ENCODE measurements around the gene TSPYL4.
A peak's percentile ranks its signal among the peaks of the same experiment; 100 is the strongest.

Gene TSPYL4

GRCh38 chr6:116277124-116277523 is 23.2 kb upstream of the TSPYL4 start:
- no peak for DNase-seq (ENCODE audit: low read depth)
- H3K4me3 ChIP-seq (ENCODE audit: control insufficient read depth, low read depth, low read length): peak overlapping the region; percentile 91
- TF ChIP-seq CTCF (IDR thresholded peaks at IDR 0.05; ENCODE audit: control insufficient read depth, insufficient read depth, low read depth, low read length, missing control alignments): no peak

GRCh38 chr6:116271149-116271708 is 17.4 kb upstream of the TSPYL4 start:
- H3K4me3 ChIP-seq (ENCODE audit: control insufficient read depth, low read depth, low read length): no peak overlapping the region
- TF ChIP-seq CTCF (IDR thresholded peaks at IDR 0.05; ENCODE audit: control insufficient read depth, insufficient read depth, low read depth, low read length, missing control alignments): no peak
- no peak for DNase-seq (ENCODE audit: low read depth)

- peak; percentile 42 for DNase-seq (ENCODE audit: low read depth)
- TF ChIP-seq CTCF (IDR thresholded peaks at IDR 0.05; ENCODE audit: control insufficient read depth, insufficient read depth, low read depth, low read length, missing control alignments): peak; percentile 77
- no peak overlapping the region for H3K4me3 ChIP-seq (ENCODE audit: control insufficient read depth, low read depth, low read length)
Measured at GRCh38 chr6:116268589-116269293, 14.9 kb upstream of the TSPYL4 start.

- H3K4me3 ChIP-seq (ENCODE audit: control insufficient read depth, low read depth, low read length): no peak overlapping the region
- no peak for DNase-seq (ENCODE audit: low read depth)
- TF ChIP-seq CTCF (IDR thresholded peaks at IDR 0.05; ENCODE audit: control insufficient read depth, insufficient read depth, low read depth, low read length, missing control alignments): no peak
Measured at GRCh38 chr6:116267836-116268588, 14.1 kb upstream of the TSPYL4 start.

GRCh38 chr6:116266803-116267202 is 12.9 kb upstream of the TSPYL4 start:
- no peak for DNase-seq (ENCODE audit: low read depth)

More at GRCh38 chr6:116266803-116267202, 12.9 kb upstream of the TSPYL4 start:
- TF ChIP-seq CTCF (IDR thresholded peaks at IDR 0.05; ENCODE audit: control insufficient read depth, insufficient read depth, low read depth, low read length, missing control alignments): no peak
- no peak overlapping the region for H3K4me3 ChIP-seq (ENCODE audit: control insufficient read depth, low read depth, low read length)

All from AG09309 (cell line).